ENCODE data around the gene GSDMA.

The GSDMA gene

DNA sequence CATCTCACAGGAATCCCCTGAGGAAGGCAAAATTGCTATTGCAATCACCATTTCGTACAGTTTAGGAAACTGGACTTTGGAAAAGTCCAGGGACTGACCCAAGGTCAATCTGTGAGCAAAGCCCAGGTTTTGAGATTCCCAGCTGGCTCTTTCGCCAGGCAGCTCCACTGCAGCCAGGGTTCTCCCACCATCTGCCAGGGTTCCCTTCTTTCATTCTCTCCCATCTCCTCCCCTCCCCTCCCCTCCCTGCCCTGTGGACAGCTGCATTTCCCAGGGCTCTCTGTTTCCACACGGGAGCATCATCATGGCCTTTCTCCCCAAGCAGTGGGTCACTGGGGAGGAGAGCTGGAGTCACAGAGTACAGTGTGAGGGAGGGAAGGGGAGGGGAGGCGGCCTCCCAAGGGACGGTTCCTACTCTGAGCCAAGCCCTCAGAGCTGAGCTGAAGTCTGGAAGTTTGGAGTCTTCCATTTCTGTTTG is 11.9 kb upstream of the GSDMA start:
- no peak overlapping the region for H2BK5ac ChIP-seq (ENCODE audit: low read depth, low read length, poor library complexity, severe bottlenecking)
- peak; percentile 28 for DNase-seq
- no peaks in the 10 kb centered on the region for H3K9me3 ChIP-seq (ENCODE audit: control insufficient read depth, low read length)
- H4K91ac ChIP-seq (ENCODE audit: low read length) = no peak overlapping the region
- H4K8ac ChIP-seq (ENCODE audit: low read length) = no peak overlapping the region
- H3K27ac ChIP-seq (ENCODE audit: low read length, poor library complexity, severe bottlenecking) = no peak overlapping the region
- no peak overlapping the region for H2BK120ac ChIP-seq (ENCODE audit: low read depth, low read length)
- H3K18ac ChIP-seq (ENCODE audit: low read depth in 1 of 2, low read length in 2 of 2) = no peak overlapping the region
- no peak overlapping the region for H3K9ac ChIP-seq (ENCODE audit: low read length)
- no peak overlapping the region for H2BK15ac ChIP-seq (ENCODE audit: low read depth, poor library complexity, severe bottlenecking)
- H3K36me3 ChIP-seq (ENCODE audit: control insufficient read depth in 1 of 2, insufficient read depth in 2 of 2, low read depth in 1 of 2, low read length in 2 of 2) = no peaks in the 10 kb centered on the region
- peaks cover 9% of the 10 kb centered on the region for H3K4me1 ChIP-seq (ENCODE audit: control insufficient read depth, insufficient read depth, low read depth, low read length)
- no peak overlapping the region for H3K23ac ChIP-seq (ENCODE audit: low read length in 2 of 2)
- H2AK5ac ChIP-seq (ENCODE audit: low read length, severe bottlenecking) = no peak overlapping the region
- WGBS = 83% methylated on average over 3 of the region's 5 CpGs
- no peak overlapping the region for H2BK12ac ChIP-seq (ENCODE audit: low read length in 2 of 2)
- no peak overlapping the region for H3K4me3 ChIP-seq (ENCODE audit: insufficient read depth in 1 of 2, low read depth in 1 of 2, low read length in 2 of 2)
- peaks cover 0 to 6% of the 10 kb centered on the region in 2 experiments for H3K27me3 ChIP-seq (ENCODE audit: control insufficient read depth in 1 of 2, insufficient read depth in 1 of 2, low read length in 2 of 2)
- no peak overlapping the region for H3K14ac ChIP-seq (ENCODE audit: low read length in 2 of 2)
- no peaks in the 10 kb centered on the region for H3K79me1 ChIP-seq (replicated peaks; ENCODE audit: low read length, poor library complexity, severe bottlenecking)
- H2AFZ ChIP-seq (ENCODE audit: low read depth, low read length) = no peak overlapping the region
- no peak overlapping the region for H3K4ac ChIP-seq (ENCODE audit: low read depth in 1 of 2, low read length in 2 of 2)
- no peak overlapping the region for H3K4me2 ChIP-seq (ENCODE audit: low read length, poor library complexity, severe bottlenecking)

DNA sequence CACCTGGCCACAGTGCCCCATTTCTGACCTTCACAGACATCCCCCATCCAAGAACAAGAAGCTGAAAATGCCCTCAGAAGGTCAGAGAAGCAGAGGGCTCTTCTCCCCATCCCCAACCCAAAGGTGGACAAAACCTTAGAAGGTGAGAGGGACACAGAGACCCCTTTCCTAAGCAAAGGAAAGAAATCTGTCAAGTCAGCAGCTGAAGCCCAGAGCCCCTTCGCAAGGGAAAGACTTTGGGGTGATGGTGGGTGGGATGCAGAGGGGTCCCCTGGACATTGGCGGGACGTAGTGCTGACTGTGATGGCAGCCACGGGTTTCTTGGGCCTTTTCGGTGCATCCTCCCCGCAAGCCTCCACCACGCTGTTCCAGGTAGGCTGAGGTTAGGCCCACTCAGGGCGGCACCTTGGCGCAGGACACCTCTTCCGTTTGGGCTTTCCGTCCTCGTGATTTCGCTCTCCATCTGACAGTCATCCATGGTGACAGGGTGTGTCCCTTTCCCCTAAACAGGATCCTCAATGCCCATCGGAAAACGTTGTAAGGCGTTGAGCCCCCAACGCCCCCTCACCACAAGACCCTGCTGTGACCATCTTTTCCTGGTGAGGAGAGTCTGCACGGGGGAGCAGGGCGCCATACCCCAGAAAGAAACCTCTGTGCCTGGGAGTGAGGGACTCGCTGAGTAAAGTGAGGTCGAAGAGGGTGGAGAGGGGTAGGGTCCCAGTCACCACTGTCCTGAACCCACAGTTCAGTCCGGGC is 10.7 kb upstream of the GSDMA start:
- H2AFZ ChIP-seq (ENCODE audit: low read depth, low read length) = peak overlapping the region; percentile 70
- H4K91ac ChIP-seq (ENCODE audit: low read length) = no peak overlapping the region
- H3K9ac ChIP-seq (ENCODE audit: low read length) = peak overlapping the region; percentile 64
- no peak for DNase-seq
- H2BK15ac ChIP-seq (ENCODE audit: low read depth, poor library complexity, severe bottlenecking) = no peak overlapping the region
- peaks cover 9% of the 10 kb centered on the region for H3K4me1 ChIP-seq (ENCODE audit: control insufficient read depth, insufficient read depth, low read depth, low read length)
- peak overlapping the region in 1 of 2 experiments; percentile 20 for H3K23ac ChIP-seq (ENCODE audit: low read length in 2 of 2)
- H3K27me3 ChIP-seq (ENCODE audit: control insufficient read depth in 1 of 2, insufficient read depth in 1 of 2, low read length in 2 of 2) = no peaks in the 10 kb centered on the region
- no peak overlapping the region for H3K14ac ChIP-seq (ENCODE audit: low read length in 2 of 2)
- peak overlapping the region; percentile 40 to 71 for H3K4me3 ChIP-seq (ENCODE audit: insufficient read depth in 1 of 2, low read depth in 1 of 2, low read length in 2 of 2)
- H2BK120ac ChIP-seq (ENCODE audit: low read depth, low read length) = no peak overlapping the region
- 59% methylated on average over 20 of the region's 22 CpGs for WGBS
- H3K18ac ChIP-seq (ENCODE audit: low read depth in 1 of 2, low read length in 2 of 2) = peak overlapping the region in 1 of 2 experiments; percentile 91
- no peaks in the 10 kb centered on the region for H3K9me3 ChIP-seq (ENCODE audit: control insufficient read depth, low read length)
- no peak overlapping the region for H2BK5ac ChIP-seq (ENCODE audit: low read depth, low read length, poor library complexity, severe bottlenecking)
- H3K79me1 ChIP-seq (replicated peaks; ENCODE audit: low read length, poor library complexity, severe bottlenecking) = no peaks in the 10 kb centered on the region
- H3K27ac ChIP-seq (ENCODE audit: low read length, poor library complexity, severe bottlenecking) = no peak overlapping the region
- H2AK5ac ChIP-seq (ENCODE audit: low read length, severe bottlenecking) = peak overlapping the region; percentile 9
- peak overlapping the region in 1 of 2 experiments; percentile 2 for H3K4ac ChIP-seq (ENCODE audit: low read depth in 1 of 2, low read length in 2 of 2)
- peak overlapping the region in 1 of 2 experiments; percentile 84 for H2BK12ac ChIP-seq (ENCODE audit: low read length in 2 of 2)
- H3K4me2 ChIP-seq (ENCODE audit: low read length, poor library complexity, severe bottlenecking) = peak overlapping the region; percentile 82
- no peak overlapping the region for H4K8ac ChIP-seq (ENCODE audit: low read length)
- no peaks in the 10 kb centered on the region for H3K36me3 ChIP-seq (ENCODE audit: control insufficient read depth in 1 of 2, insufficient read depth in 2 of 2, low read depth in 1 of 2, low read length in 2 of 2)

DNA sequence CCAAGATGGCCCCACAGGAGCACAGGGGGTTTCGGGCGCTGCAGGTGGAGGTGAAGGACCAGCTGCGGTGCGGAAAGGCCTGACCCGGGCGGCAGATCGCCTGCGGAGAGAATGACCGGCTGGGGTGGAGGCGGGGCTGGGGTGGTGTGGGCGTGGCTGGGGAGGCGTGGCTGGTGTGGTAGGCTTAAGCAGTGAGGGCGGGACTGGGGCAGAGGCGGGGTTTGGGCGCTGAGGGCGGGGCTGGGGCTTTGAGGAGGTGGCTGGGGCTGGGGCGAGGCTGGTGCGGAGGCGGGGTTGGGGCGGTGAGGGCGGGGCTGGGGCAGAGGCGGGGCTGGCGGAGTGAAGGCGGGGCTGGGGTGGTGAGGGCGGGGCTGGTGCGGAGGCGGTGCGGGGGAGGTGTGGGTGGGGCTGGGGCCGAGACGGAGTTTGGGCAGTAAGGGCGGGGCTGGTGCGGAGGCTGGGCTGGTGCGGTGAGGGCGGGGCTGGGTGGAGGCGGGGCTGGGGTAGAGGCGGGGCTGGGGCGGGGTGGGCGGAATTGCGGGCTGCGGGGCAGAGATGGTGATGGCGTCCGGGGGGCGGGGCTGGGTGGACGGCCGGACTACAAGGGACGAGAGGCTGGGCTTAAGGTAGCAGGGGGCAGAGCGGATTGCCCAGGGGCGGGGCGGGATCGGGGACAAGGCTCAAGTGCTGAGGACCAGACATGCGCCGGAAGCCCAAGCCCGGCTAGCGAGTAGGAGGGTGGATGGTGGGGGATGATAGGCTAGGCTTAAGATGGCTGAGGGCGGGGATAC is 9.9 kb upstream of the GSDMA start:
- Histone ChIP-seq H2BK120ac (ENCODE audit: low read depth, low read length) (no peak overlapping the region), H2AFZ (ENCODE audit: low read depth, low read length) (peak overlapping the region; percentile 99), H3K4me3 (ENCODE audit: insufficient read depth in 1 of 2, low read depth in 1 of 2, low read length in 2 of 2) (peak overlapping the region; percentile 40 to 74), H3K23ac (ENCODE audit: low read length in 2 of 2) (no peak overlapping the region), H2BK15ac (ENCODE audit: low read depth, poor library complexity, severe bottlenecking) (peak overlapping the region; percentile 29), H2BK12ac (ENCODE audit: low read length in 2 of 2) (peak overlapping the region; percentile 49 to 84), H3K4me2 (ENCODE audit: low read length, poor library complexity, severe bottlenecking) (peak overlapping the region; percentile 82), H4K91ac (ENCODE audit: low read length) (no peak overlapping the region), H3K4ac (ENCODE audit: low read depth in 1 of 2, low read length in 2 of 2) (peak overlapping the region in 1 of 2 experiments; percentile 2), H3K18ac (ENCODE audit: low read depth in 1 of 2, low read length in 2 of 2) (peak overlapping the region in 1 of 2 experiments; percentile 91), H3K4me1 (ENCODE audit: control insufficient read depth, insufficient read depth, low read depth, low read length) (peaks cover 9% of the 10 kb centered on the region), H3K9ac (ENCODE audit: low read length) (peak overlapping the region; percentile 72), H3K14ac (ENCODE audit: low read length in 2 of 2) (no peak overlapping the region), H3K36me3 (ENCODE audit: control insufficient read depth in 1 of 2, insufficient read depth in 2 of 2, low read depth in 1 of 2, low read length in 2 of 2) (no peaks in the 10 kb centered on the region), H3K27me3 (ENCODE audit: control insufficient read depth in 1 of 2, insufficient read depth in 1 of 2, low read length in 2 of 2) (no peaks in the 10 kb centered on the region), H3K79me1 (replicated peaks; ENCODE audit: low read length, poor library complexity, severe bottlenecking) (no peaks in the 10 kb centered on the region), H2AK5ac (ENCODE audit: low read length, severe bottlenecking) (no peak overlapping the region), H3K9me3 (ENCODE audit: control insufficient read depth, low read length) (no peaks in the 10 kb centered on the region), H4K8ac (ENCODE audit: low read length) (peak overlapping the region; percentile 86), H3K27ac (ENCODE audit: low read length, poor library complexity, severe bottlenecking) (no peak overlapping the region), H2BK5ac (ENCODE audit: low read depth, low read length, poor library complexity, severe bottlenecking) (no peak overlapping the region)
- 1% methylated on average over 36 of the region's 55 CpGs for WGBS
- peak; percentile 94 for DNase-seq

DNA sequence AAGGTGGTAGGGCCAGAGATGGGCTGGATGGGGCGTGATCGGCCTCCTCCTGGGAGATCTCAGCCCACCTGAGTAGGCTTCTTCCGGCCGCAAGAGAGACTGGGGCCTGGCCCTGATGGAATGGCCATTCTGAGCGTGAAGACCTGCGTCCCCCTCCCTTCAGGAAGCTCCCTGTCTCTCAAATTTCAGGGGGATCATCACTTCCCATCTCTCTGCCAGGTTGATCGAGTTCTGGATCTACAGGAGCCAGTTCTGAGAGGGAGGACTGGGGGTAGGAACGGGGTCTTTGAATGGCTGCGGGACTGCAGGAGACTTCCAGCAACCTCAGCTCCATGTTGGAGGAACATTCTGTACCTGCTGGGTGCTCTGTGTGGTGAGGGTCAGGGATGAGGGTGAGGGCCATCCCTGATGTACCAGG is 9.3 kb upstream of the GSDMA start:
- Histone ChIP-seq H2BK15ac (ENCODE audit: low read depth, poor library complexity, severe bottlenecking) (peak overlapping the region; percentile 29), H3K14ac (ENCODE audit: low read length in 2 of 2) (peak overlapping the region in 1 of 2 experiments; percentile 23), H2BK120ac (ENCODE audit: low read depth, low read length) (no peak overlapping the region), H3K9me3 (ENCODE audit: control insufficient read depth, low read length) (no peaks in the 10 kb centered on the region), H3K4me2 (ENCODE audit: low read length, poor library complexity, severe bottlenecking) (peak overlapping the region; percentile 62), H2AFZ (ENCODE audit: low read depth, low read length) (peak overlapping the region; percentile 99), H3K23ac (ENCODE audit: low read length in 2 of 2) (no peak overlapping the region), H4K8ac (ENCODE audit: low read length) (peak overlapping the region; percentile 86), H2AK5ac (ENCODE audit: low read length, severe bottlenecking) (peak overlapping the region; percentile 50), H3K9ac (ENCODE audit: low read length) (peak overlapping the region; percentile 72), H4K91ac (ENCODE audit: low read length) (peak overlapping the region; percentile 36), H3K79me1 (replicated peaks; ENCODE audit: low read length, poor library complexity, severe bottlenecking) (no peaks in the 10 kb centered on the region), H2BK5ac (ENCODE audit: low read depth, low read length, poor library complexity, severe bottlenecking) (no peak overlapping the region), H3K27ac (ENCODE audit: low read length, poor library complexity, severe bottlenecking) (no peak overlapping the region), H3K36me3 (ENCODE audit: control insufficient read depth in 1 of 2, insufficient read depth in 2 of 2, low read depth in 1 of 2, low read length in 2 of 2) (no peaks in the 10 kb centered on the region), H3K4me3 (ENCODE audit: insufficient read depth in 1 of 2, low read depth in 1 of 2, low read length in 2 of 2) (peak overlapping the region; percentile 18 to 74), H3K27me3 (ENCODE audit: control insufficient read depth in 1 of 2, insufficient read depth in 1 of 2, low read length in 2 of 2) (peaks cover 0 to 4% of the 10 kb centered on the region in 2 experiments), H2BK12ac (ENCODE audit: low read length in 2 of 2) (peak overlapping the region; percentile 19 to 49), H3K4me1 (ENCODE audit: control insufficient read depth, insufficient read depth, low read depth, low read length) (peaks cover 9% of the 10 kb centered on the region), H3K18ac (ENCODE audit: low read depth in 1 of 2, low read length in 2 of 2) (peak overlapping the region in 1 of 2 experiments; percentile 77), H3K4ac (ENCODE audit: low read depth in 1 of 2, low read length in 2 of 2) (no peak overlapping the region)
- no peak for DNase-seq
- 63% methylated on average over 4 of the region's 9 CpGs for WGBS
